ENCODE measurements around the gene PITPNC1.

The PITPNC1 gene

DNA sequence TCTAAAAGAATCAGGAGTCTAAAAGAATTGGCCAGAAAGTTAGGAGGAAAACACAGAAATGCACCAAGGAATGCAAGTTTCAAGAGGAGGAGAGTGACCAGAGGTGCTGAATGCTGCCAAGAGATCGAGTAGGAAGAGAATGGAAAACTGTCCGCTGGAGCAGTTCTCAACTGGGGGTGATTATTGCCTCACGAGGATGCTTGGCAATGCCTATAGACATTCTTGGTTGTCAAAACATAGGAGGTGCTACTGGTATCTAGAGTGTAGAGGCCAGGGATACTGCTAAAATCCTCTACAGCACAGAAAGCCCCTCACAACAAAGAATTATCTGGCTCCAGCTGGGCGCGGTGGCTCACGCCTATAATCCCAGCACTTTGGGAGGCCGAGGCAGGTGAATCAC is 258.6 kb downstream of the PITPNC1 start:
- TF ChIP-seq, protein P1, sequence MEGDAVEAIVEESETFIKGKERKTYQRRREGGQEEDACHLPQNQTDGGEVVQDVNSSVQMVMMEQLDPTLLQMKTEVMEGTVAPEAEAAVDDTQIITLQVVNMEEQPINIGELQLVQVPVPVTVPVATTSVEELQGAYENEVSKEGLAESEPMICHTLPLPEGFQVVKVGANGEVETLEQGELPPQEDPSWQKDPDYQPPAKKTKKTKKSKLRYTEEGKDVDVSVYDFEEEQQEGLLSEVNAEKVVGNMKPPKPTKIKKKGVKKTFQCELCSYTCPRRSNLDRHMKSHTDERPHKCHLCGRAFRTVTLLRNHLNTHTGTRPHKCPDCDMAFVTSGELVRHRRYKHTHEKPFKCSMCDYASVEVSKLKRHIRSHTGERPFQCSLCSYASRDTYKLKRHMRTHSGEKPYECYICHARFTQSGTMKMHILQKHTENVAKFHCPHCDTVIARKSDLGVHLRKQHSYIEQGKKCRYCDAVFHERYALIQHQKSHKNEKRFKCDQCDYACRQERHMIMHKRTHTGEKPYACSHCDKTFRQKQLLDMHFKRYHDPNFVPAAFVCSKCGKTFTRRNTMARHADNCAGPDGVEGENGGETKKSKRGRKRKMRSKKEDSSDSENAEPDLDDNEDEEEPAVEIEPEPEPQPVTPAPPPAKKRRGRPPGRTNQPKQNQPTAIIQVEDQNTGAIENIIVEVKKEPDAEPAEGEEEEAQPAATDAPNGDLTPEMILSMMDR (IDR thresholded peaks at IDR 0.05; ENCODE audit: low read length, missing control alignments): no peak
- H3K4me3 ChIP-seq (replicated peaks; ENCODE audit: low read depth, low read length): no peak overlapping the region
- no peak for DNase-seq (ENCODE audit: low read depth)

DNA sequence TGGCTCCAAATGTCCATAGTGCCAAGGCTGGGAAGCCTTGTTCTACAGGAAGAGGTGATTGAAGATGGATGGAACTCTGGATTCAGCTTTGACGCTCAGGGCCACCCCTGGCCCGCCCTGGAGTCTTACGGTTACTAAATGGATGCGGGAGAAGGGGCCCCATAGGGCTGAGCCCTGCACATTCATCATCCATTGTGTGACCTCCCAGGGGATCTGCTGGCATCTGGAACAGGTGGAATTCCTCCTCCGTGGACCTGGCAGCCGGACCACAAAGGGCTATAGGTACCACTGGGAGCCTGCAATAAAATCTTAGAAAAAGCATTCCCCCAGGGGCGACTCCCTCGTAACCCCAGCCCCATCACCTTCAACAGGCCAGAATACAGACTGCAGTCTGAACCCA is 259.2 kb downstream of the PITPNC1 start:
- no peak for DNase-seq (ENCODE audit: low read depth)
- TF ChIP-seq, protein P1 (IDR thresholded peaks at IDR 0.05; ENCODE audit: low read length, missing control alignments): no peak
- no peak overlapping the region for H3K4me3 ChIP-seq (replicated peaks; ENCODE audit: low read depth, low read length)

DNA sequence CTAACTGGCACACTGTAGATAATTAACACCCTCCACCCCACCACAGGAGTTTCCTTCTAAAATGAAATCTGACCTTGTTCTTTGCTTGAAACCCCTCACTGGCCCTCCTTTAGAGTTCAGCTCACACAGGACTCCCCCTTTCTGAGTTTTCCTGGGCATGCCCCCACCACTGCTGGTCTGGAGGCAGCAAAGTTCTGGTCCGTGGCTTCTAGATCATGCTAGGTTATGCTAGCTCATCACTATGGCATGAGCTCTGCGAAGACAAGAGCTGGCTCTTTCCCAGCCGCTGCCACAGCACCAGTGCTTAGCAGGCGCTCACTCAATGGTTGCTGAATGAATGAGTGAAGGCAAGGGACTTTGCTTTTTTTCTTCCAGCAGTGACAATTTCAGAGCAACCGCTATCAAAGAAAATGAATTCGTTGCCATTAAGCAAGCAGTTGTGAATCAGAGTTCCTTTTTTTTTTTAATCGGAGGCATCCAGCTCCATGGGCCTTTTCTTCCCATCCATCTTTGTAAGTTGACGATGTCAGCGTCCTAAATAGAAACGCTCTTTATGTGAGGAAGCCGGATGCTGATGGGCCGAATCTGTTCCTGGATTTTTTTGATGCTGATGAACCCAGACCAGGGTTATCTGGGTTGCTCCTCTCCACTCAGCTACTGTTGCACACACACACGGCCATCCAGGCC is 259.9 kb downstream of the PITPNC1 start:
- TF ChIP-seq, protein P1 (IDR thresholded peaks at IDR 0.05; ENCODE audit: low read length, missing control alignments): no peak
- H3K4me3 ChIP-seq (replicated peaks; ENCODE audit: low read depth, low read length): no peak overlapping the region
- no peak for DNase-seq (ENCODE audit: low read depth)

DNA sequence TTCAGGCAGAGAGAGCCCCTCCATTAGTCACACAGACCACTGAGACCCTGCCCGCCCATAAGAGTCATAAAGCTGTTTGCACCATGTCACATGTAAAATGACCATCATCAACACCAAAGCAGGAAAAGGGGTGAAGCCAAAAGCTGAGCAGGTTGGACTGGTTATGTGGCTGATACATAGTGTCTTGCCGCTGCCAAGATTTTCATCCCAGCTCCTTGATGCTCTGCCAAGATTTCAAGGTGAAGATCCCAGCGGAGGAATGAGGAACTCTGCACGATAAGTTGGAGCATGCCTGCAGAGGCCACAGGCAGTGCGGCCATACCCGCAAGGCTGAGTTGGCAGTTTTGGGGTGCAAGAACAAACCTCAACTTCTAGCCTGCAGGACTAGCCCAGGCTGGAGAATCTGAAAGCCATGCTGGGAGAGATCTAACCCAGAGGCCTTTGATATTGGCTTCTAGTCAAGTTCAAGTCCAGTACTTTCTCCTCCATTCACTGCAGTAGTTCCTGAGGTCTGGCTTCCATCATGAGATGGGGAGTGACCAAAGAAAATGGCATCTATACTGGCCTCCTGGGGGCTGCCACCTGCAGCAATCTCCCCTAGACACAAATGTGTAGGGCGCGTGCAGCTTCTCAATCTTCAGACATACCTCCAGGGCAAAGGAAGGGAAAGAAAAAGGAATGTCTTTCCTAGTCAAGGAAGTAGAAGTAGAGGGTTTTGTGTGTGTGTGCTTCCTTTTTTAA is 261.0 kb downstream of the PITPNC1 start:
- TF ChIP-seq, protein P1 (IDR thresholded peaks at IDR 0.05; ENCODE audit: low read length, missing control alignments): no peak

DNA sequence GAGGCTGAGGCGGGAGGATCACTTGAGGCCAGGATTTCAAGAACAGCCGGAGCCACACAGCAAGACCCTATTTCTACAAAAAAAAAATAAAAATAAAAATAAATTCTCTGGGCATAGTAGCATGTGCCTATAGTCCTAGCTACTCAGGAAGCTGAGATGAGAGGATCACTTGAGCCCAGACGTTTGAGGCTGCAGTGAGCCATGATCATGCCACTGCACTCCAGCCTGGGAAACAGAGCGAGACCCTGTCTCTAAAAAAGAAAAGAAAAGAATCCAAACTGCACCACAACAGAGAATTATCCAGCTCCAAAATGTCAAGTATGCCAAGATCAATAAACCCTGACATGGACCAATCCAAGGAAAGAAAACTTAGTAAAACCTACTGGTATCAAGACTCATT is 261.8 kb downstream of the PITPNC1 start:
- DNase-seq (ENCODE audit: low read depth): no peak
- TF ChIP-seq, protein P1 (IDR thresholded peaks at IDR 0.05; ENCODE audit: low read length, missing control alignments): no peak
- no peak overlapping the region for H3K4me3 ChIP-seq (replicated peaks; ENCODE audit: low read depth, low read length)

More for the DNA sequence above, 261.0 kb downstream of the PITPNC1 start:
- no peak for DNase-seq (ENCODE audit: low read depth)
- no peak overlapping the region for H3K4me3 ChIP-seq (replicated peaks; ENCODE audit: low read depth, low read length)

DNA sequence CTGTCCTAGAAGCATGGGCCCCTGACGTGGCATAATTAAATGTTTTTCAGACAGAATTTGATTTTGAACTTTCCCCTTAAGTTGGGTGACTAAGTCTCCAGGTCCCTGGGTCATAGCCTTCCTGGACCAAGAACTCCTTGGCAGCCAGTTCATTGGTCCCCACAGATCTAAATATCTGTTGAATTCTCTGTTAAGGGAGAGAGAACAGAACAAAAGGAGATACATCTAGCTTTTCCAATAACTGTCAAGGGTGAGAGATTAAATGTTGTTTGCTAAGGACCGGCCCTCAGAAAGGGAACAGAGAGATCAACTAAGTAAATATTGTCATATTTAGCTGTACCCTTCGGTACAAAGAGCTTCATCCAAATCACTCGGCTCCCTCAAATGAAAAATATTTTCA is 262.5 kb downstream of the PITPNC1 start:
- no peak overlapping the region for H3K4me3 ChIP-seq (replicated peaks; ENCODE audit: low read depth, low read length)
- peak; percentile 17 for DNase-seq (ENCODE audit: low read depth)
- TF ChIP-seq, protein P1 (IDR thresholded peaks at IDR 0.05; ENCODE audit: low read length, missing control alignments): no peak
